HCT116 (cell line): Measurements from ENCODE around the gene ZDHHC1.
A peak's percentile ranks its signal among the peaks of the same experiment; 100 is the strongest.

Experiments
- POLR2AphosphoS5 ChIP-seq: IDR thresholded peaks from 2 replicates; pipeline ENCODE4 v1.6.1; 2011; ENCODE audit warnings: mild to moderate bottlenecking, low read depth, low read length, moderate library complexity
- SRF ChIP-seq: IDR thresholded peaks from 2 replicates; pipeline ENCODE4 v1.6.1; 2012; ENCODE audit warnings: low read depth
- TCF7L2 ChIP-seq: IDR thresholded peaks from 2 replicates; pipeline ENCODE4 v1.7.0; 2011; ENCODE audit warnings: borderline replicate concordance, inconsistent platforms; ENCODE audit not compliant: insufficient read depth, insufficient read length; ENCODE audit errors: extremely low read depth
- YY1 ChIP-seq: IDR thresholded peaks from 2 replicates; pipeline ENCODE4 v1.6.1; 2011; ENCODE audit warnings: low read length, low read depth, moderate library complexity, mild to moderate bottlenecking; ENCODE audit not compliant: insufficient replicate concordance; ENCODE audit errors: extremely low read depth
- TF ChIP-seq, protein P1 (sequence below): IDR thresholded peaks from 2 replicates; pipeline ENCODE4 v1.6.1; 2011; ENCODE audit warnings: mild to moderate bottlenecking, low read length, moderate library complexity; ENCODE audit not compliant: insufficient replicate concordance; ENCODE audit errors: extremely low read depth
- TF ChIP-seq, protein P2 (sequence below), 3 experiments: fragments of 200-600 bp in 1 of 3; sonication (generic) in 1 of 3; IDR thresholded peaks in 2 of 3; conservative IDR thresholded peaks in 1 of 3; 2 replicates each; pipeline ENCODE4 v1.5.1; 2012 to 2017; ENCODE audit warnings: low read depth in 2 of 3, low read length in 2 of 3, antibody characterized with exemption in 1 of 3, borderline replicate concordance in 1 of 3, control low read depth in 1 of 3, mild to moderate bottlenecking in 1 of 3, mixed read lengths in 1 of 3, mixed run types in 1 of 3, moderate library complexity in 1 of 3; ENCODE audit not compliant: insufficient read depth in 1 of 3

DNA sequence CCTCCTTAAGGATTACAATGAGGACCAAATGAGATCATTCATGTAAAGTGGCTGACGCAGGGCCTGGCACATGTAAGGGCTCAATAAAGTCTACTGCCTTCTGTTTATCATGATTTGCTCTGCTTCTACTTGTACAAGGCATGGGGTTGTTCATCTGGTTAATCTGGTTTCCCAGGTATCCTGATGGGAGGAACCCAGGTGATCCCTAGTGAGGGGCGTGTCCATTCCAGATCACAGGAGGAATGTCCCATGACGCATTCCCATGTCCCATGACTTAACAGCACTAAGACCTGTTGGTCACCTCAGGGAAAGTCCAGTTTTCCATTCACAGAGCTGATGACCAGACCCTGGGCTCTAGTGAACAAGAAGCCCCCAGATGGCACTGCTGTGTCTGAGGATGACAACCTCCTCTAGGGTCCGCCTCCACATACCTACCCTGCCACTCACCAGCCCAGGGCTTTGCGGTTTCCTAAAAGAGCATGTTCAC, 11.5 kb downstream of the ZDHHC1 start:
- TF ChIP-seq, protein P1, sequence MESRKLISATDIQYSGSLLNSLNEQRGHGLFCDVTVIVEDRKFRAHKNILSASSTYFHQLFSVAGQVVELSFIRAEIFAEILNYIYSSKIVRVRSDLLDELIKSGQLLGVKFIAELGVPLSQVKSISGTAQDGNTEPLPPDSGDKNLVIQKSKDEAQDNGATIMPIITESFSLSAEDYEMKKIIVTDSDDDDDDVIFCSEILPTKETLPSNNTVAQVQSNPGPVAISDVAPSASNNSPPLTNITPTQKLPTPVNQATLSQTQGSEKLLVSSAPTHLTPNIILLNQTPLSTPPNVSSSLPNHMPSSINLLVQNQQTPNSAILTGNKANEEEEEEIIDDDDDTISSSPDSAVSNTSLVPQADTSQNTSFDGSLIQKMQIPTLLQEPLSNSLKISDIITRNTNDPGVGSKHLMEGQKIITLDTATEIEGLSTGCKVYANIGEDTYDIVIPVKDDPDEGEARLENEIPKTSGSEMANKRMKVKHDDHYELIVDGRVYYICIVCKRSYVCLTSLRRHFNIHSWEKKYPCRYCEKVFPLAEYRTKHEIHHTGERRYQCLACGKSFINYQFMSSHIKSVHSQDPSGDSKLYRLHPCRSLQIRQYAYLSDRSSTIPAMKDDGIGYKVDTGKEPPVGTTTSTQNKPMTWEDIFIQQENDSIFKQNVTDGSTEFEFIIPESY: no peak
- TF ChIP-seq SRF (no peak), POLR2AphosphoS5 (peak; percentile 54), TCF7L2 (no peak), YY1 (no peak)
- TF ChIP-seq, protein P2, sequence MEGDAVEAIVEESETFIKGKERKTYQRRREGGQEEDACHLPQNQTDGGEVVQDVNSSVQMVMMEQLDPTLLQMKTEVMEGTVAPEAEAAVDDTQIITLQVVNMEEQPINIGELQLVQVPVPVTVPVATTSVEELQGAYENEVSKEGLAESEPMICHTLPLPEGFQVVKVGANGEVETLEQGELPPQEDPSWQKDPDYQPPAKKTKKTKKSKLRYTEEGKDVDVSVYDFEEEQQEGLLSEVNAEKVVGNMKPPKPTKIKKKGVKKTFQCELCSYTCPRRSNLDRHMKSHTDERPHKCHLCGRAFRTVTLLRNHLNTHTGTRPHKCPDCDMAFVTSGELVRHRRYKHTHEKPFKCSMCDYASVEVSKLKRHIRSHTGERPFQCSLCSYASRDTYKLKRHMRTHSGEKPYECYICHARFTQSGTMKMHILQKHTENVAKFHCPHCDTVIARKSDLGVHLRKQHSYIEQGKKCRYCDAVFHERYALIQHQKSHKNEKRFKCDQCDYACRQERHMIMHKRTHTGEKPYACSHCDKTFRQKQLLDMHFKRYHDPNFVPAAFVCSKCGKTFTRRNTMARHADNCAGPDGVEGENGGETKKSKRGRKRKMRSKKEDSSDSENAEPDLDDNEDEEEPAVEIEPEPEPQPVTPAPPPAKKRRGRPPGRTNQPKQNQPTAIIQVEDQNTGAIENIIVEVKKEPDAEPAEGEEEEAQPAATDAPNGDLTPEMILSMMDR (IDR thresholded peaks at IDR 0.05 in 2 of 3, conservative IDR thresholded peaks at IDR 0.05 in 1 of 3; ENCODE audit: borderline replicate concordance in 1 of 3, insufficient read depth in 1 of 3, low read depth in 2 of 3, low read length in 2 of 3): no peak
